HG03469 (cell line): Measurements from ENCODE around the gene PLXNA4.
"Not testable (repeated sequence)": the region's sequence is repeated elsewhere in the genome, so short reads cannot be mapped to it uniquely, and the experiment has no call there.

Experiments
- ATAC-seq: cut with Tn5 transposase; IDR thresholded peaks from one replicate; pipeline ENCODE4 v1.9.1; 2021; ENCODE audit warnings: mild to moderate bottlenecking, moderate library complexity, moderate number of reproducible peaks; ENCODE audit not compliant: unreplicated experiment

Gene PLXNA4

GRCh38 chr7:132575982-132576720, at the start of gene PLXNA4:
Gene PLXNA4 (minus strand): TSS chr7:132576470. CDS start chr7:132508693, 67,777 bp downstream.
- ATAC-seq, result no peak

- ATAC-seq, result no peak
Measured at GRCh38 chr7:132625651-132626050, 49.4 kb upstream of the PLXNA4 start.

- no peak for ATAC-seq
Measured at GRCh38 chr7:132622081-132622480, 45.8 kb upstream of the PLXNA4 start.

- ATAC-seq, result no peak
Measured at GRCh38 chr7:132619967-132620366, 43.7 kb upstream of the PLXNA4 start.

- no peak for ATAC-seq
Measured at GRCh38 chr7:132618956-132619305, 42.7 kb upstream of the PLXNA4 start.

- ATAC-seq, result no peak
Measured at GRCh38 chr7:132618271-132618955, 42.1 kb upstream of the PLXNA4 start.

GRCh38 chr7:132614428-132615318, 38.4 kb upstream of the PLXNA4 start:
- no peak for ATAC-seq

- no peak for ATAC-seq
Measured at GRCh38 chr7:132613737-132614136, 37.5 kb upstream of the PLXNA4 start.

- no peak for ATAC-seq
Measured at GRCh38 chr7:132610995-132611394, 34.7 kb upstream of the PLXNA4 start.

- ATAC-seq, result no peak
Measured at GRCh38 chr7:132609906-132610520, 33.7 kb upstream of the PLXNA4 start.

- ATAC-seq, result no peak
Measured at GRCh38 chr7:132609222-132609621, 33.0 kb upstream of the PLXNA4 start.

- ATAC-seq, result no peak
Measured at GRCh38 chr7:132608523-132608922, 32.3 kb upstream of the PLXNA4 start.

- ATAC-seq, result no peak
Measured at GRCh38 chr7:132607656-132608055, 31.4 kb upstream of the PLXNA4 start.

- ATAC-seq, result no peak
Measured at GRCh38 chr7:132604121-132604520, 27.9 kb upstream of the PLXNA4 start.

GRCh38 chr7:132603220-132603833, 27.1 kb upstream of the PLXNA4 start:
- no peak for ATAC-seq

GRCh38 chr7:132601783-132602182, 25.5 kb upstream of the PLXNA4 start:
- no peak for ATAC-seq

GRCh38 chr7:132596588-132596987, 20.3 kb upstream of the PLXNA4 start:
- no peak for ATAC-seq

GRCh38 chr7:132594741-132595140, 18.5 kb upstream of the PLXNA4 start:
- not testable (repeated sequence) for ATAC-seq

- ATAC-seq, result no peak
Measured at GRCh38 chr7:132592936-132593335, 16.7 kb upstream of the PLXNA4 start.

GRCh38 chr7:132592231-132592920, 16.1 kb upstream of the PLXNA4 start:
- ATAC-seq, result no peak
